RPMI7951 (cell line): ENCODE data around the gene CELF5. TPM values are rescaled to one million over a fixed set of nuclear protein-coding genes. Genes with fewer than 3 reads are reported as not detected.

ENCODE experiments used
- DNase-seq: peaks from one replicate; pipeline ENCODE4 v3.0.0-alpha.2; 2012; ENCODE audit warnings: low read depth
- total RNA-seq: library from RNA; depleted of rRNA; stranded (reverse); fragments of >200 nt; shearing (Covaris generic); gene quantifications from 2 replicates; pipeline ENCODE4 v1.2.3, GENCODE V29; 2014; rRNA removed

Gene CELF5
- not detected in 2 replicates for total RNA-seq

DNA sequence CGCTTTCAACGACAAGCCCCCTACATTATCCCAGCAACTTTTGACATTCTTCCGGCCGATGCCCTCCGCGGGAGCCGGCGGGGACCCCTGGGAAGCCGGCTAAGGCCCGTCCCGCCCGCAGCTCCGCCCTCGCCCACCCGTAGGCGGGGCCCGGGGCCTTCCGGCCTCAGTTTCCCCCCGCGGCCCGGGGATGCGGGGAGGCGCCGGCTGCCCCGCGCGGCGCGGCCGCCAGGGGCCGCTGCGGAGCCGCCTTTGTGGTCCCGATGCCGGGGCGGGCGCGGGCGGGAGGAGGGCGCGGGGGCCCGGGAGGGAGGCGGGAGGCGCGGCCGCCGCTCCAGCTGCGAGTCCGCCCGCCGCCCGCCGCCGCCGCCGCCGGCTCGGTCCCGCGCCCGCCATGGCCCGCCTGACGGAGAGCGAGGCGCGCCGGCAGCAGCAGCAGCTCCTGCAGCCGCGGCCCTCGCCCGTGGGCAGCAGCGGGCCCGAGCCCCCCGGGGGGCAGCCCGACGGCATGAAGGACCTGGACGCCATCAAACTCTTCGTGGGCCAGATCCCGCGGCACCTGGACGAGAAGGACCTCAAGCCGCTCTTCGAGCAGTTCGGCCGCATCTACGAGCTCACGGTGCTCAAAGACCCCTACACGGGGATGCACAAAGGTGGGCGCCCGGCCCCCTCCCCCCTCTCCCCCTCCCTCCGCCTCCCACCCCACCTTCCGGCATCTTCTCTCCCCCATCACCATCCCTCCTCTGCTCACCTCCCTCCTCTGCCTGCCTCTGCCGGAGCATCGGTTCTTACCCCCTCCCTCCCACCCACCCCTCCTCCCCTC, at the start of gene CELF5:
CELF5 (plus strand) TSS at position 316 of the 823 bp plus-strand sequence; CDS start at position 395, 79 bp downstream.
- peak; percentile 31 for DNase-seq

DNA sequence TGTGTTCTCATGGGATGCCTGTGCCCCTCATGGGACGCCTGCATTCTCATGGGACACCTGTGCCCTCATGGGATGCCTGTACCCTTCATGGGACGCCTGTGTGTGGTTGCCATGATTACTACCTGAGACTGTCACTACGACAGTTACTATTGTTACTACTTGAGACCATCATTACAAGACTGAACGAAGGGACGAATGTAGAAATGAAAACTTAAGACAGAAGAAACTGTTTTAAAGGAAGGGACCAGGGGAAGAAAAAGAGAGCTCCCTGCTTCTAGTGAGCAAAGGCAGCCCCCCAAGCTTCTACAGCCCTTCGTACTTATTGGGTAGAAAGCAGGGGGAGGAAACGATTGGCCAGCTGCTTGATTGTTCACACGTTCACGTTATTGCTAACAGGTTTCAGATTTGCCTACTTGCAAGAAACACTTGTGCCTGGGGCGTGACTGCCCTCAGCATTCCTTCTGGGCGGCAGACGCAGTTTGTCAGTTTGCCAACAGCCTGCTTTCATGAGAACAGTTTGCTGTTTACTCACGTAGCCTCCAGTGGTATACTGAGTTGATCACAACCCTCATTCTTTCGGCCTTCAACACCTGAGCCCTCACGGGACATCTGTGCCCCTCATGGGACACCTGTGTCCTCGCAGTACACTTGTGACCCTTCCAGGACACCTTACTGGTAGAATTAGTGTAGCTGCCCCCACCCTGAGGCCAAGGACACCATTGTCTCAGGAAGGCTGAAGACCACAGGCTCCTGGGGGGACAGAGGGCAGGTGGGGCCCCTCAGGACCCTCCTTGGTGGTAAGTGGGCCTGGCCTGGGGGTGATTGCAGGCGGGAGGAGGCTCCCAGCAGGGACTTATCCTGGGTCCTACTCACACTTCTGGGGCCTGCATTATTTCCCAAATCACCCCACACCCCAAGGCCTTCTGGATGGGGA, 48.4 kb upstream of the CELF5 start:
- peak; percentile 85 for DNase-seq

DNA sequence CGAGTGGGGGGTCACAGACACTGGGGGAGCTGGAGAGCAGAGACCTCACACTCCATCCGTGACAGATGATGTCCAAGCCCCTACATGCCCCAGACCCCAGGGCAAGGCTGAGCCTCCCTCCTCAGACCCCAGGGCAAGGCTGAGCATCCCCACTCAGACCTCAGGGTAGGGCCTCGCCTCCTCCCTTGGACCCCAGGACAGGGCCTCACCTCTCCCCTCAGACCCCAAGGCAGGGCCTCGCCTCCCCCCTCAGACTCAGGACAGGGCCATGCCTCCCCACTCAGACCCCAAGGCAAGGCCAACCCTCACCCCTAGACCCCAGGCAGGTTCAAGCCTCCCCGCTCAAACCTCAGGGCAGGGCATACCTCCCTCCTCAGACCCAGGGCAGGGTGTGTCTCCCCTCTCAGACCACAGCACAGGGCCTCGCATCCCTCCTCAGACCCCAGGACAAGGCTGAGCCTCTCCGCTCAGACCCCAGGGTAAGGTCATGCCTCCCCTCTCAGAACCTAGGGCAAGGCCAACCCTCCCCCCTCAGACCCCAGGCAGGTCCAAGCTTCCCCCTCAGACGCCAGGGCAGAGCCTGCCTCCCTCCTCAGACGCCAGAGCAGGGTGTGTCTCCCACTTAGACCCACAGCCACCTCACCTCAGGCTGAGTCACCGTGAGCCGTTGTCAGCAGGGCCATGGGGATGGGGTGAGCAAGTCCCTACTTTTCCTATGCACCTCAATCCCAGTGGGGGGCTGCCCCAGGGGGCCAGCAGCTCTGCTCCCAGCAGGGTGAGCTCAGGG, 47.6 kb upstream of the CELF5 start:
- DNase-seq, result peak; percentile 74

DNA sequence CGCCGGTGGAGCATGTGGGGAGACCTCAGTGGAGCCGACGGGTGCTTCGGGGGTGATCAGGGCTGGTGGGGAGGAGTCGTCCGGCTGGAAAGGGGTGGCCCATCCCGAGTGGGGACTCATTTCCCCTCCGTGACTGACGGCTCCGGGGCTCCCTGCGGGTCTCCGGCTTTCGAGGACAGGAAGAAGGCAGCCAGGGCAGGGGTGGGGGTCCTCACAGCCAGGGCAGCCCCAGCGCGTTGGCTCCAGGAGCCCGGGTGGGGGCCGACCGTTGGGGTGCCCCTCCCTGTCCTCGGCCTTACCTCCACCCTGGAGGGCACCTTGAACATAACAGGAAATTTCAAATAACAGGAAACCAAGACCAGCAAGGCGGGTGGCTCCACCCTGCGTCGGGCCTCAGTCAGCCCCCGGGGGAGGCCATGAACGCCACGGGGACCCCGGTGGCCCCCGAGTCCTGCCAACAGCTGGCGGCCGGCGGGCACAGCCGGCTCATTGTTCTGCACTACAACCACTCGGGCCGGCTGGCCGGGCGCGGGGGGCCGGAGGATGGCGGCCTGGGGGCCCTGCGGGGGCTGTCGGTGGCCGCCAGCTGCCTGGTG, 46.0 kb upstream of the CELF5 start, which contains the start of gene S1PR4:
S1PR4 (plus strand) TSS at position 393 of the 596 bp plus-strand sequence; CDS start at position 417, 24 bp downstream.
- DNase-seq, result no peak

DNA sequence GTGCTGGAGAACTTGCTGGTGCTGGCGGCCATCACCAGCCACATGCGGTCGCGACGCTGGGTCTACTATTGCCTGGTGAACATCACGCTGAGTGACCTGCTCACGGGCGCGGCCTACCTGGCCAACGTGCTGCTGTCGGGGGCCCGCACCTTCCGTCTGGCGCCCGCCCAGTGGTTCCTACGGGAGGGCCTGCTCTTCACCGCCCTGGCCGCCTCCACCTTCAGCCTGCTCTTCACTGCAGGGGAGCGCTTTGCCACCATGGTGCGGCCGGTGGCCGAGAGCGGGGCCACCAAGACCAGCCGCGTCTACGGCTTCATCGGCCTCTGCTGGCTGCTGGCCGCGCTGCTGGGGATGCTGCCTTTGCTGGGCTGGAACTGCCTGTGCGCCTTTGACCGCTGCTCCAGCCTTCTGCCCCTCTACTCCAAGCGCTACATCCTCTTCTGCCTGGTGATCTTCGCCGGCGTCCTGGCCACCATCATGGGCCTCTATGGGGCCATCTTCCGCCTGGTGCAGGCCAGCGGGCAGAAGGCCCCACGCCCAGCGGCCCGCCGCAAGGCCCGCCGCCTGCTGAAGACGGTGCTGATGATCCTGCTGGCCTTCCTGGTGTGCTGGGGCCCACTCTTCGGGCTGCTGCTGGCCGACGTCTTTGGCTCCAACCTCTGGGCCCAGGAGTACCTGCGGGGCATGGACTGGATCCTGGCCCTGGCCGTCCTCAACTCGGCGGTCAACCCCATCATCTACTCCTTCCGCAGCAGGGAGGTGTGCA, 45.3 kb upstream of the CELF5 start:
- DNase-seq, result no peak

GRCh38 chr19:3179739-3180293, 44.6 kb upstream of the CELF5 start:
- DNase-seq, result no peak

DNA sequence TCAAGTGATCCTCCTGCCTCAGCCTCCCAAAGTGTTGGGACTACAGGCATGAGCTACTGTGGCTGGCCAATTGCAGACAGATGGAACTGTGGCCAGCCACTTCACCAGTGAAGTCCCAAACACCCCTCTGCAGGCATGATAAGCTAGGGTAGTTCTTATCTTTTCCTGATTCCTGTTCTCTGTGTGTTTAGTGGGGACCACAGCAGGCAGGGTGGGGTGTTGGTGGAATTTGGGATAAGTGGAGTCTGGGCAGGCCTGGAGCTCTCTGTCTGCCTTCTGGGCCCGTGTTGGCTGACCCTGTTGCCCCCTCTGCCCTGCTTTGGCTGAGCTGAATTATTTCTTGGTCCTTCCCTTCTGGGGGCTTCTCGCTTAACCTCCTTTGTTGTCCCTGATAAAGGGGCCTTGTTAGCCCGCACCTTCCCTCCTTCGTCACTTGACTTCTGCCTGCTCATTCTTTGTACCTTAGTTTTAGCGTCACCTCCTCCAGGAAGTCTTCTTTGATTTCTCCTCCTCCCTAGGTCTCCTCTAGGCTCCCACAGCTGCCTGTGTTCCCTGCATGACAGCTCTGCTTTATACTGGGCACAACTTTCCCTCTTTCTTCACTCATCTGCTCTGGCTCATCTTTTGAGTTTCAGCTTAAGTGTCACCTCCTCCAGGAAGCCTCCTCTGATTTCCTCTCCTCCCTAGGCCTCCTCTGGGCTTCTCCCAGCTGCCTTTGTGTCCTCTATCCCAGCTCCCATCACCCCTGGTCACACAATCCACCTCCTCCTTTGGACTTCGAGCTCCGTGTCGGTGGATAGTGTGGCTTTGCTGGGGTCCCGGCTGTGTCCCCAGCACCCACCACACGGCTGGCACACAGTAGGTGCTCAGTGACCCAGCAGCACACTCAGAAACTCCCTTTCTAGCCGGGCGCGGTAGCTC, 40.5 kb upstream of the CELF5 start:
- no peak for DNase-seq

DNA sequence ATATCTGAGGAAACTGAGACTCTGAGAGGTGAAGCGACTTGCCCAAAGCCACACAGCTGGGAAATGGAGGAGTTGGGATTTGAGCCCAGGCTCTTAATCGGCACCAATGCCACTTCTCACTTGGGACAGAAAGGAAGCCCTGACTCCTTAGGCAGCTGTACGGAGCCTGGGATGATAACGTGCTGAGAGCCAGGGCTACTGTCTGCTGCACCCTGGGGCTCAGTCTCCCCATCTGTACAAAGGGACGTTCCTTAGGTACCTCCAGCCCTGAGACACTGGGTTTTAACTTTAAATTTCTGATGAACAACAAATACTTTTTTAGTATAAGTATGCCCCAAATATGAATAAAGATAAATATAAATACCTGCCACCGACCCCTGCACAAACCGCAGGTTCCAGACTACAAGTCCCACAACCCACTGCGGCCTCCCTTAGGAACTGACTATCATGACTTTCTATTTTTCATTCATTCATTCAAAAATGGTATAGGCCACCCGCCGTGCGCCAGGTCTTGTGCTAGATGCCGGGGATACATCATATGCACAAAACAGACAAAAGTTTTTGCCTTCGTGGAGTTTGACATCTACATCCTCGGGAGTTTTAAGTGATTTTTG, 39.5 kb upstream of the CELF5 start:
- DNase-seq, result no peak

GRCh38 chr19:3185461-3186159, 38.9 kb upstream of the CELF5 start, which contains the start of gene NCLN:
NCLN (plus strand) TSS chr19:3185930; CDS start chr19:3186031, 101 bp downstream.
- DNase-seq, result peak; percentile 91

- no peak for DNase-seq
Observed at GRCh38 chr19:3186160-3186688, 38.2 kb upstream of the CELF5 start.

- no peak for DNase-seq
Observed at GRCh38 chr19:3186891-3187661, 37.4 kb upstream of the CELF5 start.

GRCh38 chr19:3187662-3188511, 36.6 kb upstream of the CELF5 start:
- no peak for DNase-seq

DNA sequence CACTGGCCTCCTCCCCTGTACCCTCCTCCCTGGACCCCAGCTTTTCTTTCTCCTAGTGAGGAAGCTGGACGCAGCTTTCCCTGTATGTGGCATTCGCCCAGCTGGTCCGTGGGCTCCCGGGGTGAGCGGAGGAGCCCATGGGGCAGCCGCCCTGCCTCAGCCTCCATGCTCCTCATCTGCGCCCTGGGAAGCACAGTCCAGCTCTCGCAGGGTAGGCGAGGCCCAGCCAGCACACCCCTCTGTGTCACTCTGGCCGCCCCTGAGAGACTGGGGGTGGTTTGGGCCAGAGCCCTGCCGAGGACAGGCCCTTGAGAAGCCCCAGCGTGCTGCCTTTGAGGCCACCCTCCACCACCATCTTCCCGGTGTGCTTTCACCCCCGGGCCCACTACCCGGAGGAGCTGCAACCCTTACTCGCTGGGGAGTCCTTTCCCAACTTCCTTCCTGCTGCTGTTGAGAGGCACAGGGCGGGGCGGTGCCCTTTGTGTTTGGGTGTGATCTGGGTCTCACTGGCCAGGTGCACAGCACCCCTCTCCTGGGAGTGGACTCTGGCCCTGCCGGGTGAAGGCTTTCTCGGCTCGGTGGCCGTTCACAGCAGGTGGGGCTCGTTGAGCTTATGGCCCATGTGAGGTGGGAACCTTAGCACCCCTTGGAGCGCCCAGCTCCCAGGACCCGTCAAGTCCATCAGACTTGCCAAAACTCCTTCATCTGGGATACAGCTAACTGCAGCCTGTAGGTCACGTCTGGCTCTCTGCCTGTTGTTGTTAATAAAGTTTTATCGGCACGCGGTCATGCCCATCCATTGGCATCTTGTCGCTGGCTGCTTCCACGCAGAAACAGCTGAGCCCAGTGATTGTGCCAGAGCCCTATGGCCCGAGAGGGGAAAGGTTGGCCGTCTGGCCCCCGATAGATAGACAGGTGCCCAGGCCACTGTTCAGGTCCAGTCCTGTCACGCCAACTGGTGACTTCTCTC, 35.5 kb upstream of the CELF5 start:
- no peak for DNase-seq

DNA sequence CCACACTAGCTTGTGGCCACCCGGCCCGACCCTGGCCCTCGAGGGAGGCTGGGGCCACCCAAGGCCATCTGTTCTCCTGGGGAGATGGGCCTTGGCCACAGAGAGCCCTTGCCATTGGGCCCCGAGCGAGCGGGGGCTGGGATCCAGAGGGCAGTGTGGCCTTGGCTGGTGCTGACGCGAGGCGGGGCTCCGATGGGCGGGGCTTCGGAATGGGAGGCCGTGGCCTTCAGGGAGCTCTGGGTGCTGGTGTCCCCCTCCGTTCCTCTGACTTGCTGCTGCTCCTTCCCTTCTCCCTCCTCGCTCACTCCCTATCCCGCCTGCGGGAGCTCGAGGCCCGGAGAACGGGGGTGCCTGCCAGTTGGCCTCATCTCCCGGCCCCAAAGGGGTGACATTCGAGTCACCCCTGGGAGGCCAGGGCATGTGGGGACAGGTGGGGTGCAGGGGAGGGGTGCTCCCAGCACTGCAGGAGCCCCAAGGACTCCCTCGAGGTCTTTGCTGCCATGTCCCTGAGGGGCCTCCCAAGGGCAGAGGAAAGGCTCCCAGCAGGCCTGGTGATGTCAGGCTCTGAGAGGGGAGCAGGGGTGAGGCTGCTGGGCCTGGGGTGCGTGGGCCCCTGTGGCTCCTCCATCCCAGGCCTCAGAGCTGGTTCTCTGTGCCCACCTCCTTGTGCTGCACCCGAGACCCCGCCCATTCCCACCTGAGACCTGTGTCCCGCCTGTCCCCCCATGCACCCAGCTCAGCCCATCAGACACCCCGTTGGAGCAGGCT, 34.6 kb upstream of the CELF5 start:
- no peak for DNase-seq
